Measurements from ENCODE around the gene LRRC66.

The LRRC66 gene, protein sequence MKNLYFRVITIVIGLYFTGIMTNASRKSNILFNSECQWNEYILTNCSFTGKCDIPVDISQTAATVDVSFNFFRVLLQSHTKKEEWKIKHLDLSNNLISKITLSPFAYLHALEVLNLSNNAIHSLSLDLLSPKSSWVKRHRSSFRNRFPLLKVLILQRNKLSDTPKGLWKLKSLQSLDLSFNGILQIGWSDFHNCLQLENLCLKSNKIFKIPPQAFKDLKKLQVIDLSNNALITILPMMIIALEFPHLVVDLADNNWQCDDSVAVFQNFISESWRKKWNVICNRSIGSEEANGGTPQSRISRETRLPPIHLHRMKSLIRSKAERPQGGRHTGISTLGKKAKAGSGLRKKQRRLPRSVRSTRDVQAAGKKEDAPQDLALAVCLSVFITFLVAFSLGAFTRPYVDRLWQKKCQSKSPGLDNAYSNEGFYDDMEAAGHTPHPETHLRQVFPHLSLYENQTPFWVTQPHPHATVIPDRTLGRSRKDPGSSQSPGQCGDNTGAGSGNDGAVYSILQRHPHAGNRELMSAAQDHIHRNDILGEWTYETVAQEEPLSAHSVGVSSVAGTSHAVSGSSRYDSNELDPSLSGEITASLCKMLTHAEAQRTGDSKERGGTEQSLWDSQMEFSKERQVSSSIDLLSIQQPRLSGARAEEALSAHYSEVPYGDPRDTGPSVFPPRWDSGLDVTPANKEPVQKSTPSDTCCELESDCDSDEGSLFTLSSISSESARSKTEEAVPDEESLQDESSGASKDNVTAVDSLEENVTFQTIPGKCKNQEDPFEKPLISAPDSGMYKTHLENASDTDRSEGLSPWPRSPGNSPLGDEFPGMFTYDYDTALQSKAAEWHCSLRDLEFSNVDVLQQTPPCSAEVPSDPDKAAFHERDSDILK

GRCh38 chr4:52019936-52020657, at the start of gene LRRC66:
TSS of gene LRRC66 (minus strand) at chr4:52020363. CDS start at chr4:52017613, 2,750 bp downstream.
- DNase-seq (ENCODE audit: low read depth): no peak

DNA sequence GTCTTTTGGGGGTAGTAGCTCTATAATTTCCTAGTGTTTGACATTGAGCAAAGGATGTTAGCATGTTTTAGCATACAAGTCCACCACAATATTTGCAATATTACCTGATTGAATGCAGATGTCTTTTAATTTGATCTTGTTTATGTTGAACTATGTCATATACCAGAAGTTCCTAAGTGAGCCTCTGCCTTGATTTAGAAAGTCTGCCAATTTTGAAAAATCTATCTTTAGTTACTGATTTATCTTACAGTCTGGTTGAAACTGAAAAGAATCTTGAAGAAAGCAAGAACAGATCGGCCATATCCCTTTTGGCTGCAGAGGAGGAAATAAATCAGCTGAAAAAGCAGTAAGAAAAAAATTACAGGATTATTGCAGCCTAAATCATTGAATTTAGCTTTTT, 49.4 kb upstream of the LRRC66 start:
- DNase-seq (ENCODE audit: low read depth): no peak

- DNase-seq (ENCODE audit: low read depth): peak; percentile 45
Observed at GRCh38 chr4:52059372-52059771, 39.2 kb upstream of the LRRC66 start.

GRCh38 chr4:52058275-52058674, 38.1 kb upstream of the LRRC66 start:
- DNase-seq (ENCODE audit: low read depth): no peak

- no peak for DNase-seq (ENCODE audit: low read depth)
Observed at GRCh38 chr4:52057196-52057595, 37.0 kb upstream of the LRRC66 start.

- no peak for DNase-seq (ENCODE audit: low read depth)
Observed at GRCh38 chr4:52054254-52054653, 34.1 kb upstream of the LRRC66 start.

- DNase-seq (ENCODE audit: low read depth): no peak
Observed at GRCh38 chr4:52052475-52052780, 32.3 kb upstream of the LRRC66 start.

DNA sequence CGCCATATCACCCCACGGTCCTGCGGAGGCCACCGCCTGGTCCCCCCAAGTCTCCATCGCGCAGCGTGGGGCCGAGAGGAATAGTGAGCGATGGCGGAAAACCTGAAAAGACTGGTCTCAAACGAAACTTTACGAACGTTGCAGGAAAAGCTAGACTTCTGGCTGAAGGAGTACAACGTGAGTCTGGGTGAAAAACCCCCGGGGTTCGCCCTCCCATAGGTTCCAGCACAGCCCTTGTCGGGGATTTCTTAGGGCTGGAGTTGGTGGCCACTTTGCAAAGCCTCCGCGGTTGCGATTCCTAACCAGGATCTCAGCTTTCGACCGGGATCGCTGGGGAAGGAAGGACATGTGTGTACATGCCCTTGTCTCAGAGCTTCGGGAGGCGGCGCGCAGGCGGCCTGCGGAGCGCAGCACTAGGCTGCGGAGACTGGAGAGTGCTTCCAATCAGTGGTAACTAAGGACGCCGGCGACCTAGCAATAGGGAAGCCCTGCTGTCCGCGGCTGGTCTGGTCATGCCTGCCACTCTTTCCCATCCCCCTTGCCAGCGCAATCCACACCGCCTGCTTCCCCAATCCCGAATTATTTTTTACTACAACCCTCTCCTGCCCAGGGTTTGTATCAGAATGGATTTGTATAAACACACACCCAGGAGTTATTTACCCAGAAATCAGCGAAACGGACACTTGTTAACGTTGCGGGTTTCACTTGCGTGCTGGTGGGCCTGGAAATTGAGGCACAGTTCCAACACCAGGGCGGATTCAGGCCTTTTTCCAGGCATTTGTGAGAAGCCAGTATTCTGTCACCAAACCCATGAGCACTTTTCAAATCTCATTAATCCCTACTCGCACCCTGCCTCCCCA, 31.7 kb upstream of the LRRC66 start:
- DNase-seq (ENCODE audit: low read depth): peak; percentile 67

DNA sequence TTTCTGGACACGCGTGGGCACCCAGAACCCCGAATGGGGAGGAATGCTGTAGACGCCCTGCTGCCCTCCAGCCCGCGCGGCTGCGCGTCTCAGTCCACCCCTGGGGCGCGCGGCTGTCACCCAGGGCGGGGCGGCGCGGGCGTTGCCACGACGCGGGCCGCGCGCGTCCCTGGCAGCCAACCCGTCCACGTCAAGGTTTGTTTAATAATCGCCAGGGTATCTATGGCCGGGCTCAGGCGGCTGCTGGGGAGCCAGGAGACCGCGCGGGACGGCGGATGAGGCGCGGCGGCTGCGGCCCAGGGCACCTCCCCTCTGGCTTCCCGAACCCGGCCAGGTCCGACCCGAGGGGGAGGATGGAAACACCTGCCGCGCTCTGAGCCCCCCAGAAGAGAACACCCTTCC, 31.1 kb upstream of the LRRC66 start, which contains the start of gene SPATA18:
Gene SPATA18, plus strand, starts transcription at position 92 of the 402 bp plus-strand sequence. CDS start 401 bp downstream, outside the sequence.
- no peak for DNase-seq (ENCODE audit: low read depth)

DNA sequence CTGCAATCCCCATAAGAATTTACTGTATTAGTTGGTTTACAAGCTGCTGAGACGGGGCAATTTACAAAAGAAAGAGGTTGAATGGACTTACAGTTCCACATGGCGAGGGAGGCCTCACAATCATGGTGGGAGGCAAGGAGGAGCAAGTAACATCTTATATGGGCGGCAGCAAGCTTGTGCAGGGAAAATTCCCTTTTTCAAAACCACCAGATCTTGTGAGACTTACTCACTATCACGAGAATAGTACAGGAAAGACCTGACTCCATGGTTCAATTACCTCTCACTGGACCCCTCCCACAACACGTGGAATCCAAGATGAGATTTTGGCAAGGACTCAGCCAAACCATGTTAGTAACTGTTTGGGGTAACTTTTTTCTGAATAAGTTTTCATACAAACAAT, 29.1 kb upstream of the LRRC66 start:
- DNase-seq (ENCODE audit: low read depth): no peak

GRCh38 chr4:52045028-52045427, 24.9 kb upstream of the LRRC66 start:
- no peak for DNase-seq (ENCODE audit: low read depth)

- DNase-seq (ENCODE audit: low read depth): no peak
Observed at GRCh38 chr4:52038103-52038912, 18.1 kb upstream of the LRRC66 start, which contains the start of gene SGCB. TSS of gene SGCB (minus strand) at chr4:52038299. CDS start at chr4:52038259, 40 bp downstream.

DNA sequence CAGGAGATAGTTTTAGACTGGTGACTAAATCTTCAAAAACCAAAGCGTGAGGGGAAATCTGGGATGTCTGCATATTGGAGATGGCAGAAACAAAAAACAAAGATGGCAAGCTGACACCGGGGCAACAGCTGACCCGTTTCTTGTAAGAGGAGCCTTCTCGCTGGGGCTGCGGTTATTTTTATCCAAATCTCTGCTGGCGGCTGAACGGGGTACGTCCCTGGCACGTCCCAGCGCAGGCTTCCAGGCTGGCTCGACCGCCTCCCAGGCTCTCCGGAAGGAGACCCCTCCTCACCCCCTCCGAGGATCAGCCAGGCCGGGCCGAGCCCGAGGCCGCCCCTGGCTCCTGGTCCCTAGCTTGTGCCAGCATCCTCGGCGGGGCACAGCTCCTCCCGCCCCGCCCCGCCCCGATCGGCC, 17.5 kb upstream of the LRRC66 start:
- DNase-seq (ENCODE audit: low read depth): no peak

DNA sequence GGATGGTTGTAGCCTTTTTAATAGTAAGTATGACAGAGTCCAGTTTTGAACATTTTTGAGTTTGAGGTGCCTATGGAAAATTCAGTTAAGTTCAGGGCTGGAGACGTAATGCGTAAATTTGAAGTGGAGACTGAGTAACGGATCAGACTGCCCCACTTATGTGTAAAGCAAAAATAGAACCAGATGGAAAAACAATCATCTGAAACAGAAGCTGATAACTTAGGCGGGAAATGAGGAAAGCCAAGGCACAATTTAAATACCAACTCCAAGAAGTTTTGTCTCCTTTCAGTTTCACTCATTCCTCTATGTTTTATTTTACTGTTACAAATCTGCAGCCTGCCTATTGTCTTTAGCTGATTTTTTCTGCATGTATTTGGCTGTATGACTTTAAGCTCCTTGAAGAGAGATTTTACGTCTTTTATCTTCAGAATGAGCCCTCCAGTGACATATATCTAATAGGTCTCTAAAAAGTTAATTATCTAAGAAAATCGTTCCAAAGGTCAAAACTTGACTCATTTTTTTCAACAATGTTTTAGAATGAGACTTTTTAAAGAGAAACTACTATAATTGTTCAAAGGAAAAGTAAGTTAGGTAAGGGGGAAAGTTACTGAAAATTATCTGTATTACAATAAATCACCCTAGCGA, 16.8 kb upstream of the LRRC66 start:
- no peak for DNase-seq (ENCODE audit: low read depth)

DNA sequence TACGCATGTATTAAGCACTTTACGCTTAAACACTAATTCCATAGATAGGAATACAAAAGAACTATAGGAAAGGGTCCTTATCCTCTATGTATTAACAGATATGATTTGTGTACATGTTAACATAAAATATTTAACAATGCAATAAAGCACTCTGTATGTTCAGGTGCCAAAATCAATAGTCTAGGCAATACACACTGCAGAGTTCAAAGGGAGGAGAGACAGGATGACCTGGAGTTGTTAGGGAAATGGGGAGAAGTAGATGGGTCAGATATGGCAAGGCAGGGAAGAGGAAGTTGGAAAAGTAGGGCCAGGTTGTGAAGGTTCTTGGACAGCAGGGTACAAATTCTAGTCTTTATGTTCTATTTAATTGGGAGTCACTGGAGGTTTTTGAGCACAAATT, 15.0 kb upstream of the LRRC66 start:
- DNase-seq (ENCODE audit: low read depth): no peak

DNA sequence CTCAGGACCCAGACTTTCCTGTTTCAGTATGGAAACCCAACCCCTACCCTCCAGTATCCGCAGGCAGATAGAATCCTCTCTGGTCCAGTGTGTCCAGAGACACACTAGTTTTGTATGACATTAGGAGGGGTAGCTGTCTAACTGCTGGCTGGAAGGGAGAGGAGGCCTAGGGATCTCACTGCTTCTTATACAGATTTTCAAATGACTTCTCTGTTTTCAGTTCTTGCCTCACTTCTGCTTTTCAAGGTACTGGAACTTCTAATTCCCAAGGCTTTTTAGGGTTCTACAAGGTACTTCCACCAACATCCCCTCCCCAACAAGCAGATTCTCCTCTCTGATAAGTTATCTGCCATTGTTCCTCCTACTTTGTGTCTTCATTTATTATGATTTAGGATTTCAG, 11.8 kb upstream of the LRRC66 start:
- no peak for DNase-seq (ENCODE audit: low read depth)

DNA sequence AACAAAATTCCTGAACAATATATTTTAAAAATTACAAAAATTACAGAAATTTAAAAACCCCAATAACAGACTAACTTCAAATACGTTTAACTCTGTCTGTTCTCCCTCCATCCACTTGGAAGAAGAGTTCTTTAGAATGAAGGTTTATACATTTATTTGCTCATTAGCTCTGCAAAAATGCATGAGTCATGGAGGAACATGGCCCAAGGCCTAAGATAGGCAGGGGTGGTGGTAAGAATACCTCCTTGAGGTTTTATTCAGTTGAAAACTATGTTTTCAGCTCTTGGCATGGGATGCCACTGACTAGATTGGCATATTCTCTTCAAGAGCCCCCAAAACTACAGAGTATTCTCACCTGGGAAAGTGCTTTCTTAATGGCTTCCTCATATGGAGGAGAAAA, 8.8 kb upstream of the LRRC66 start:
- no peak for DNase-seq (ENCODE audit: low read depth)

GRCh38 chr4:52017814-52018213, 2.3 kb downstream of the LRRC66 start:
- no peak for DNase-seq (ENCODE audit: low read depth)

DNA sequence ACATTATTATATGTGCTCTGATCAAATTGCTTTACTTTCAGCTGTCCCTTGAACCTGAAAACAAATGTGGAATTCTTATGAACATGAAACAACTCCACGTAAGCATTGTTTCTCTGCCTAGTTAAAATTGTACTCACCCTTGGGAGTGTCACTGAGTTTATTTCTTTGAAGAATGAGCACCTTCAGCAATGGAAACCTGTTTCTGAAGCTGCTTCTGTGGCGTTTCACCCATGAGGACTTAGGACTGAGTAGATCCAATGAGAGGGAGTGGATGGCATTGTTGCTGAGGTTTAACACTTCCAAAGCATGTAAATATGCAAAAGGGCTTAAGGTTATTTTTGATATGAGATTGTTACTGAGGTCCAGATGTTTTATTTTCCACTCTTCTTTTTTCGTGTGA, 3.2 kb downstream of the LRRC66 start:
- no peak for DNase-seq (ENCODE audit: low read depth)

DNA sequence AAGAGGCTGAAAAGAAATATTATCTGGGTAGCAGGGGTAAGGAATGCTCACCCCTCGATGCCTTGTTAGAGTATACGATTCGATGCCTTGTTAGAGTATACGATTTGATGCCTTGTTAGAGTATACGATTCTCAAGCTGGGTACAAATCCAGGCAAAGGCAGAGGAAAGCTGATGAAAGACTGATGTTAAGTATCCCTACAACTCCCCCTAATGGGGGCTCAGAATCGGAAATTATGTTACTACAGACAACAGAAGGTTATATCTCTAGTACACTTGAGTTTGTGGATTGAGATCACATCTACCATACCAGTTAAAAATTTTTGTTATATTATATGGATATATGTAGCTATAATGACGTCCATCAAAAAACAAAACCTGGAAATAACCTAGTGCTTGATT, 4.8 kb downstream of the LRRC66 start:
- no peak for DNase-seq (ENCODE audit: low read depth)

Measured in GM04503 (cell line).